Loucy (cell line): ENCODE results near the gene BSN.

Source experiments
- CTCF ChIP-seq: fragments of 200-600 bp; sonication (generic); conservative IDR thresholded peaks from 2 replicates; pipeline ENCODE4 v1.5.1; 2014; ENCODE audit warnings: mild to moderate bottlenecking, antibody characterized with exemption, low read length
- EZH2phosphoT487 ChIP-seq: fragments of 200-600 bp; IDR thresholded peaks from 2 replicates; pipeline ENCODE4 v1.6.1; 2018; ENCODE audit warnings: antibody characterized with exemption, mild to moderate bottlenecking, moderate library complexity, borderline replicate concordance

- no peak for TF ChIP-seq CTCF
- no peak for TF ChIP-seq EZH2phosphoT487
Measured at GRCh38 chr3:49536875-49537533, 17.3 kb upstream of the BSN start.
